Fibroblast of lung (primary cell): ENCODE data around the gene PAK2.

ENCODE experiments used
- EZH2 ChIP-seq: IDR thresholded peaks from 2 replicates; pipeline ENCODE4 v1.5.1; 2012; ENCODE audit warnings: low read length, control low read depth, mild to moderate bottlenecking; ENCODE audit errors: missing control alignments
- TF ChIP-seq, protein P1 (sequence below), 2 donors: IDR thresholded peaks in 1 of 2; conservative IDR thresholded peaks in 1 of 2; 1 replicate in 1 of 2; 2 replicates in 1 of 2; pipeline ENCODE4 v1.5.1; 2011 to 2012; ENCODE audit warnings: low read length in 2 of 2, control low read depth in 1 of 2, inconsistent platforms in 1 of 2, low read depth in 1 of 2, mild to moderate bottlenecking in 1 of 2

DNA sequence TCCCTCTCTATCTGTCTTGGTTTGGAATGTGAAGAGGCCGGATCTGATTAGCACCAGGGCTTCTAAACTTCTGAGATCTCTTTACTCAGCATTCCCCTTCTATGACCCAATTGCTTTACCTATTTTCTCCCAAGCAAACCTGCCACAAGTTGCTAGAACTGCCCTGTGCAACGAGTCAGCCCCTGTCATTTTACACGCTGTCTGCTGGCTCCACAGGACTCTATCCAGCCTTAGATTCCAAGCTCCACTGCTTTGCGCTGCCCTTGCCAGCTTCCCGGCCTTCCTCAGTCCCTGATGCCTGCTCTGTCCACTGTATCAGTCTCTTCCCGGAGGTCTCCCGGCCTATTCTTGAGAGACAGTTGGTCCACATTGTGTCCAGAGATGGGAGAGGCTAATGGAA, 39.9 kb upstream of the PAK2 start:
- TF ChIP-seq, protein P1, sequence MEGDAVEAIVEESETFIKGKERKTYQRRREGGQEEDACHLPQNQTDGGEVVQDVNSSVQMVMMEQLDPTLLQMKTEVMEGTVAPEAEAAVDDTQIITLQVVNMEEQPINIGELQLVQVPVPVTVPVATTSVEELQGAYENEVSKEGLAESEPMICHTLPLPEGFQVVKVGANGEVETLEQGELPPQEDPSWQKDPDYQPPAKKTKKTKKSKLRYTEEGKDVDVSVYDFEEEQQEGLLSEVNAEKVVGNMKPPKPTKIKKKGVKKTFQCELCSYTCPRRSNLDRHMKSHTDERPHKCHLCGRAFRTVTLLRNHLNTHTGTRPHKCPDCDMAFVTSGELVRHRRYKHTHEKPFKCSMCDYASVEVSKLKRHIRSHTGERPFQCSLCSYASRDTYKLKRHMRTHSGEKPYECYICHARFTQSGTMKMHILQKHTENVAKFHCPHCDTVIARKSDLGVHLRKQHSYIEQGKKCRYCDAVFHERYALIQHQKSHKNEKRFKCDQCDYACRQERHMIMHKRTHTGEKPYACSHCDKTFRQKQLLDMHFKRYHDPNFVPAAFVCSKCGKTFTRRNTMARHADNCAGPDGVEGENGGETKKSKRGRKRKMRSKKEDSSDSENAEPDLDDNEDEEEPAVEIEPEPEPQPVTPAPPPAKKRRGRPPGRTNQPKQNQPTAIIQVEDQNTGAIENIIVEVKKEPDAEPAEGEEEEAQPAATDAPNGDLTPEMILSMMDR (conservative IDR thresholded peaks at IDR 0.05 in 1 of 2, IDR thresholded peaks at IDR 0.05 in 1 of 2; ENCODE audit: low read depth in 1 of 2, low read length in 2 of 2), result no peak
- TF ChIP-seq EZH2, result no peak
